ENCODE measurements around the gene DSPP.

Gene DSPP

GRCh38 chr4:87657525-87657924 lies 49.2 kb downstream of the DSPP start:
- H3K27ac ChIP-seq (ENCODE audit: insufficient read depth, low read depth, low read length, poor library complexity, severe bottlenecking): no peak overlapping the region
- peaks cover 4% of the 10 kb centered on the region for H3K4me1 ChIP-seq (ENCODE audit: control insufficient read depth, insufficient read depth, low read length)
- H3K27me3 ChIP-seq (ENCODE audit: control insufficient read depth, insufficient read depth, low read length, poor library complexity, severe bottlenecking): no peaks in the 10 kb centered on the region
- WGBS, 2 experiments: 87 to 93% methylated on average over 3 of the region's 3 CpGs
- H3K9me3 ChIP-seq (ENCODE audit: control insufficient read depth, low read length): no peaks in the 10 kb centered on the region
- no peaks in the 10 kb centered on the region for H3K36me3 ChIP-seq (ENCODE audit: control insufficient read depth, insufficient read depth, low read length)
- no peak overlapping the region for H3K4me3 ChIP-seq (ENCODE audit: insufficient read depth, low read depth, low read length)

- H3K4me3 ChIP-seq (ENCODE audit: insufficient read depth, low read depth, low read length): no peak overlapping the region
- H3K27ac ChIP-seq (ENCODE audit: insufficient read depth, low read depth, low read length, poor library complexity, severe bottlenecking): no peak overlapping the region
- WGBS, 2 experiments: 81 to 89% methylated on average over 2 to 3 of the region's 3 CpGs
- no peaks in the 10 kb centered on the region for H3K36me3 ChIP-seq (ENCODE audit: control insufficient read depth, insufficient read depth, low read length)
- H3K27me3 ChIP-seq (ENCODE audit: control insufficient read depth, insufficient read depth, low read length, poor library complexity, severe bottlenecking): no peaks in the 10 kb centered on the region
- H3K4me1 ChIP-seq (ENCODE audit: control insufficient read depth, insufficient read depth, low read length): no peaks in the 10 kb centered on the region
- no peaks in the 10 kb centered on the region for H3K9me3 ChIP-seq (ENCODE audit: control insufficient read depth, low read length)
Measured at GRCh38 chr4:87659247-87659931, 51.1 kb downstream of the DSPP start.

DNA sequence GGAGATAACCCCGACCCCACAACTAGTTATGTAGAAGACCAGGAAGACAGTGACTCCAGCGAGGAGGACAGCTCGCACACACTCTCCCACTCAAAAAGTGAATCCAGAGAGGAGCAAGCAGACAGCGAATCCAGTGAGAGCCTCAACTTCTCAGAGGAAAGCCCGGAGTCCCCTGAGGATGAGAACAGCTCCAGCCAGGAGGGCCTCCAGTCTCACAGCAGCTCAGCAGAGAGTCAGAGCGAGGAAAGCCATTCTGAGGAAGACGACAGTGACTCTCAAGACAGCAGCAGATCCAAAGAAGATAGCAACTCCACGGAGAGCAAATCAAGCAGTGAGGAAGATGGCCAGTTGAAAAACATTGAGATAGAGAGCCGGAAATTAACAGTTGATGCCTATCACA lies 54.5 kb downstream of the DSPP start:
- Histone ChIP-seq H3K36me3 (ENCODE audit: control insufficient read depth, insufficient read depth, low read length) (no peaks in the 10 kb centered on the region), H3K4me1 (ENCODE audit: control insufficient read depth, insufficient read depth, low read length) (no peaks in the 10 kb centered on the region)
- WGBS, 2 experiments: 83 to 84% methylated on average over 9 of the region's 9 CpGs

More for the DNA sequence above, 54.5 kb downstream of the DSPP start:
- no peaks in the 10 kb centered on the region for H3K9me3 ChIP-seq (ENCODE audit: control insufficient read depth, low read length)
- no peak overlapping the region for H3K27ac ChIP-seq (ENCODE audit: insufficient read depth, low read depth, low read length, poor library complexity, severe bottlenecking)
- H3K4me3 ChIP-seq (ENCODE audit: insufficient read depth, low read depth, low read length): no peak overlapping the region
- no peaks in the 10 kb centered on the region for H3K27me3 ChIP-seq (ENCODE audit: control insufficient read depth, insufficient read depth, low read length, poor library complexity, severe bottlenecking)
